Hepatocyte (in vitro differentiated cells): Measurements from ENCODE around the gene FHOD3.

Experiments
- CTCF ChIP-seq: fragments of 200-600 bp; sonication (generic); IDR thresholded peaks from 2 replicates; pipeline ENCODE4 v1.5.1; 2016; ENCODE audit warnings: antibody characterized with exemption, mild to moderate bottlenecking; ENCODE audit not compliant: poor library complexity
- EZH2 ChIP-seq: fragments of 200-600 bp; sonication (generic); IDR thresholded peaks from 2 replicates; pipeline ENCODE4 v1.6.1; 2016; ENCODE audit warnings: antibody characterized with exemption, mild to moderate bottlenecking, borderline replicate concordance
- EZH2phosphoT487 ChIP-seq: fragments of 200-600 bp; sonication (generic); IDR thresholded peaks from one replicate; pipeline ENCODE4 v1.6.1; 2018; ENCODE audit warnings: antibody characterized with exemption, mild to moderate bottlenecking, low read depth, moderate library complexity; ENCODE audit not compliant: unreplicated experiment, severe bottlenecking

DNA sequence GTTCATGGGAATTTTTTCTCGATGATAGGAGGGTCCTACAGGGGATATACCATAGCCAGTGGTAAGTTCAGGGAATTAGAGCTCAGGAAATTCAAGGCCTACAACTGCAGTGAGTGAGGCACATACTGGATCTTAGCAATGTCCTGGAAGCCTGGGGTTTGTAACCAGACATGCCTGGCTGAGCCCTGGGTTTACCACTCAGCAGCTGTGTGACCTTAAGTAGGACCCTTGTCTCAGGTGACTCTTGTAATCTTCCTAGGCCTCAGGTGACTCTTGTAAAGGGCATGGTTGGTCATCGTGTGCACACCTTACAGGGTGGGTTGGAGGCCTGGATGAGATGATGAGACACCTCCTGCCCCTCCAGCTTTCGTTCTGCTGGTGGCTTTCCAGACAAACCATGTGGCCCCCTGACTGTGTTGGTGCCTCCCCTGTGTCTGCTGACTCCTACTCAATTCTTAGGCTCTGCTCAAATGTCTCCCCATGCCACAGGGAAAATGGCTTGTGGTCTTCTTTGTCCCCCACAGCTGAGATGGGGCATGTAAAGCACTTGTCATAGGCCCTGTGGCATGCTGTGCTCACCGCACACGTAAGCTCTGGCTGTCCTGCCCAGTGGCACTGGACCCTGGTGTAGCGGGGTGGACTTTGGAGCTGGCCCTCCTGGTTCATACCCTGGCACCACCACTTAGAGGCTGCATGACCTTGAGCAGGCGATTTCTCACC lies 94.1 kb downstream of the FHOD3 start:
- TF ChIP-seq CTCF = no peak
- no peak for TF ChIP-seq EZH2phosphoT487
- no peak for TF ChIP-seq EZH2
